Esophagus muscularis mucosa (tissue), 4 donors: Measurements from ENCODE around the gene SBNO2. TPM values are rescaled to one million over a fixed set of nuclear protein-coding genes. Genes with fewer than 3 reads are reported as not detected.

Experiments
- DNase-seq: peaks from one replicate; pipeline ENCODE4 v3.0.0-alpha.2; 2017; ENCODE audit errors: extremely low spot score
- H3K27ac ChIP-seq, 4 donors: fragments of 200-600 bp; sonication (generic); replicated peaks in 1 of 4; 1 replicate in 3 of 4; 2 replicates in 1 of 4; pipeline ENCODE4 v1.5.1; 2016 to 2019; ENCODE audit warnings: mild to moderate bottlenecking in 1 of 4
- H3K27me3 ChIP-seq, 4 donors: fragments of 200-600 bp; sonication (generic); one replicate each; pipeline versions ENCODE4 v1.5.1 to v1.6.0; 2016 to 2019
- H3K36me3 ChIP-seq, 4 donors: fragments of 200-600 bp; sonication (generic); one replicate each; pipeline ENCODE4 v1.5.1; 2016 to 2019
- H3K4me1 ChIP-seq, 4 donors: fragments of 200-600 bp; sonication (generic); one replicate each; pipeline ENCODE4 v1.5.1; 2016 to 2019
- H3K4me3 ChIP-seq, 4 donors: fragments of 200-600 bp; sonication (generic); 1 replicate in 2 of 4; 2 replicates in 2 of 4; pipeline ENCODE4 v1.5.1; 2016 to 2019; ENCODE audit warnings: mild to moderate bottlenecking in 4 of 4, moderate library complexity in 1 of 4
- H3K9me3 ChIP-seq, 4 donors: fragments of 200-600 bp; sonication (generic); 1 replicate in 3 of 4; 2 replicates in 1 of 4; pipeline ENCODE4 v1.5.1; 2016 to 2019
- EP300 ChIP-seq: sonication (generic); formaldehyde crosslinking; IDR thresholded peaks from one replicate; pipeline ENCODE4 v1.6.1; 2017; ENCODE audit warnings: antibody characterized with exemption
- POLR2A ChIP-seq: fragments of 450-650 bp; IDR thresholded peaks from one replicate; pipeline ENCODE4 v1.6.1; 2017; ENCODE audit warnings: antibody characterized with exemption, moderate library complexity, mild to moderate bottlenecking, low read depth
- POLR2AphosphoS5 ChIP-seq, 2 donors: sonication (generic); formaldehyde crosslinking; IDR thresholded peaks; one replicate each; pipeline ENCODE4 v1.6.1; 2017; ENCODE audit warnings: antibody characterized with exemption in 2 of 2
- WGBS: methylation state at CpG from one replicate; pipeline ENCODE4 v1.1.5; 2018; 5-methylcytosine and 5-hydroxymethylcytosine counted together
- intact Hi-C: fragments of 100-400 bp; cut with DNase I; formaldehyde crosslinking; loops from one replicate; pipeline ENCODE4 v1.15.1; 2023
- total RNA-seq, 4 donors: library from RNA; depleted of rRNA; stranded (reverse); fragments of >200 nt; gene quantifications; one replicate each; pipeline versions ENCODE4 v1.1.0 to v1.2.1, GENCODE V29; 2016
- TF ChIP-seq, protein P1 (sequence below), 3 experiments: fragments of 200-600 bp in 2 of 3; fragments of 450-650 bp in 1 of 3; sonication (generic) in 2 of 3; IDR thresholded peaks; one replicate each; pipeline ENCODE4 v1.5.1; 2017 to 2019; ENCODE audit warnings: antibody characterized with exemption in 3 of 3, mild to moderate bottlenecking in 2 of 3, moderate library complexity in 1 of 3

The SBNO2 gene
- total RNA-seq, 4 donors from 2014 or later = 16.2 to 141 (median 30.5) TPM

DNA sequence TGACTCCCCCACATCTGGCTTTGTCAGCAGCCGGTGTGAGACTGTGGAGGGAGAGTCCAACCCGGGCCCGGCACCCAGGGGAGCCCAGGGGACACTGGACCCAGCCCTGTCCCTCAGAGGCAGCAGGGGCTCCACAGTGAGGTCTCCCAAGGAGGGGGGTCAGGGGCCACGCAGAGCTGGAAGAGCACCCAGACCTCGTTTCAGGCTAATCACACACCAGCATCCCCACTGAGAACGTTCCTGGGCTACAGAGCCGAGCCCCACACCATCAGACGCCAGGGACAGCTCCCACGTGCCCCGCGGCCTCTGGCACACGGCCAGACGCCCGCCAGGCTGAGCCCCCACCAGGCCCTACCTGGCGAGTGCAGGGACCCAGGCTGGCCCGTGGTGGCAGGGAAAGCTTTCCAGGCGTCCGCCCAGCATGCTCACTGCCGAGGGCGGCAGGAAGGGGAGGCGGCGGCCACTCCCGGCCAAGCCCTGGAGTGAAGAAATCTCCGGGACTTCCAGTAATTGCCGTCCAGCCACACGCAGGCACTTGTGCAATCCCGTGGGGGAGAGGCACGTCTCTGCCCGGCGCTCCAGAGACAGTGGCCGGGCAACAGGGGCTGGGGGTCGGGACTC lies 19.2 kb downstream of the SBNO2 start:
- intact Hi-C loops = no loop called here

DNA sequence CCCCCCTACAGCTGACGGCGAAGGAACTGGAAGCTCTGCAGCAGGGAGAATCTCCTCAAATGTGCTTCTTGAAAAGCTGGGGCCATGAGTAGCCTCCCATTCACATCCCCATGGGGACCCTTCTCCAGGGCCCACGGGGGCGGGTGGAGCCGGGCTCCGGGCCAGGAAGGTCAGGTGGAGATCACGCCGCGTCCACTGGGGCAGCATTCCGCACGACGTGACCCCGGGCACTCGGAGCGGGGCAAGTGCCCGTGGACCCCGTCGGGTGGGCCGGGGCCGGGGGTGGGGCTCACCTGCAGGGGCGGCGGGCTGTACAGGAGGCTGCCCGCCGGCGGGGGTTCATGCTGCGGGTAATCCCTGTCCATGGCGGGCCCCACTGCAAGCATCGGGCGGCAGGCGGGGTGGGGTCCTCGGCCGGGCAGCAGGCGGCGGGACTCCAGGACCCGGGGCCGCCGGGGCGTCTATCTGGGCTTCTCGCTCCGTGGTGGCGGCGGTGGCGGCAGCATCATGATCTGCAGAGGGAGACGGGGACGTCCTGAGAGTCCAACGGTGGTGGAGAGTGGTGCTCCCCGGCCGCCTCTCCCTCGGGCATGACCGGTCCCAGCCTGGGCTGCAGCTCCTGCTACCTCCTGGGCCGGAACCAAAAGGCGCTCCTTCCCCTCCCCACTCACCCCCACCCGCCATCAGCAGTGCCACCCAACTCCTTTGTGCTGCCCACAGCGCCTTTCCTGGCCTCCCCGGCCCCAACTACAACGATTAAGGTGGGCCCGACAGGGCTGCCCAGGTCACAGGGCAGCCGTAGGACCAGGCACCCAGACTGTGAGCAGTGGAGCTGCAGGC lies 20.0 kb downstream of the SBNO2 start:
- WGBS = 94% methylated on average over 27 of the region's 58 CpGs
- Histone ChIP-seq H3K9me3 (no peaks in the 10 kb centered on the region), H3K27me3 (no peaks in the 10 kb centered on the region), H3K4me3 (peak overlapping the region; percentile 28 to 47 (median 34)), H3K27ac (peak overlapping the region; percentile 75 to 88 (median 81)), H3K4me1 (peaks cover 58 to 75% (median 68%) of the 10 kb centered on the region in 4 donors), H3K36me3 (peaks cover 0 to 66% (median 50%) of the 10 kb centered on the region in 4 donors)
- no peak for DNase-seq
- intact Hi-C loops = no loop called here
- TF ChIP-seq POLR2AphosphoS5 (IDR thresholded peaks at IDR 0.05) (no peak), POLR2A (no peak)
- TF ChIP-seq, protein P1, sequence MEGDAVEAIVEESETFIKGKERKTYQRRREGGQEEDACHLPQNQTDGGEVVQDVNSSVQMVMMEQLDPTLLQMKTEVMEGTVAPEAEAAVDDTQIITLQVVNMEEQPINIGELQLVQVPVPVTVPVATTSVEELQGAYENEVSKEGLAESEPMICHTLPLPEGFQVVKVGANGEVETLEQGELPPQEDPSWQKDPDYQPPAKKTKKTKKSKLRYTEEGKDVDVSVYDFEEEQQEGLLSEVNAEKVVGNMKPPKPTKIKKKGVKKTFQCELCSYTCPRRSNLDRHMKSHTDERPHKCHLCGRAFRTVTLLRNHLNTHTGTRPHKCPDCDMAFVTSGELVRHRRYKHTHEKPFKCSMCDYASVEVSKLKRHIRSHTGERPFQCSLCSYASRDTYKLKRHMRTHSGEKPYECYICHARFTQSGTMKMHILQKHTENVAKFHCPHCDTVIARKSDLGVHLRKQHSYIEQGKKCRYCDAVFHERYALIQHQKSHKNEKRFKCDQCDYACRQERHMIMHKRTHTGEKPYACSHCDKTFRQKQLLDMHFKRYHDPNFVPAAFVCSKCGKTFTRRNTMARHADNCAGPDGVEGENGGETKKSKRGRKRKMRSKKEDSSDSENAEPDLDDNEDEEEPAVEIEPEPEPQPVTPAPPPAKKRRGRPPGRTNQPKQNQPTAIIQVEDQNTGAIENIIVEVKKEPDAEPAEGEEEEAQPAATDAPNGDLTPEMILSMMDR (IDR thresholded peaks at IDR 0.05) = no peak

More for the DNA sequence above, 19.2 kb downstream of the SBNO2 start:
- H3K27ac ChIP-seq = peak overlapping the region; percentile 75 to 88 (median 81)
- H3K27me3 ChIP-seq = no peaks in the 10 kb centered on the region
- DNase-seq = no peak
- TF ChIP-seq POLR2AphosphoS5 (IDR thresholded peaks at IDR 0.05) (peak; percentile 87 to 89), POLR2A (peak; percentile 42), EP300 (peak; percentile 89)
- TF ChIP-seq, protein P1 (IDR thresholded peaks at IDR 0.05) = peak in 2 of 3 experiments; percentile 7 to 17
- H3K9me3 ChIP-seq = no peaks in the 10 kb centered on the region
- 32% methylated on average over 9 of the region's 32 CpGs for WGBS
- peak overlapping the region; percentile 28 to 47 (median 34) for H3K4me3 ChIP-seq
- H3K36me3 ChIP-seq = peaks cover 0 to 59% (median 43%) of the 10 kb centered on the region in 4 donors
- peaks cover 55 to 71% (median 66%) of the 10 kb centered on the region in 4 donors for H3K4me1 ChIP-seq

DNA sequence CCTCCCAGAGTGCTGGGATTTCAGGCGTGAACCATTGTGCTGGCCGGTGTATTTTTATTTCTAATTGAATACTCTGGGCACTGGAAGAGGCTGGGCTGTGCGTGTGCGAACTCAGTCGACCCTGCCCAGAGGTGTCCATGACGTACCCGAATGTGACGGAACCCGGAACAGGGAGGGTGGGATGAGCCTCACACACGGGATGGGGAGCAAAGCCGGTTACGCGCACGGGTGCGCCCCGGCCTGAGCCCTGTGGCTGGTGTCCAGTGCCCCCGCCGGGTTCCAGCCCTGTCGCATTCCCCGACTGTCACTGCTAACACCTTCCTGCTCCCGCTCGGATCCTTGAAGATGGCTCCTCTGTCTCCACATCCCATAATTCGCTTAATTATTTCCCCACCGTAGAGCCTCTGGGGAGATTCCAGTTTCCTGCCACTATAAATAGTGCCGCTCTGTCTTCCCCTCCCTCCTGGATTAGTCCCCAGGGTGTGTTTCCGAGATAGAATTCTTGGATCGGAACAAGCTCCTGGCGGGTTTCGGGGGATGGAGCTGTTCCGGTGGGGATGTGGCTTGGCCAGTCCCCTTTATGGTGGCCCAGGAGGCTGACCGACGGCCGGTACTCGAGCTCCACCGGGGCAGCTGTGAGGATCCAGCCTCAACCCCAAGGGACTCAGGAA lies 22.0 kb downstream of the SBNO2 start:
- H3K36me3 ChIP-seq = peaks cover 0 to 65% (median 49%) of the 10 kb centered on the region in 4 donors
- H3K27me3 ChIP-seq = no peaks in the 10 kb centered on the region
- no peak for DNase-seq
- WGBS = 82% methylated on average over 35 of the region's 35 CpGs
- no peaks in the 10 kb centered on the region for H3K9me3 ChIP-seq
- intact Hi-C loops = no loop called here
- peaks cover 58 to 73% (median 67%) of the 10 kb centered on the region in 4 donors for H3K4me1 ChIP-seq
- peak overlapping the region in 2 of 4 donors; percentile 21 for H3K4me3 ChIP-seq
- TF ChIP-seq POLR2A = no peak
- peak; percentile 12 for TF ChIP-seq EP300
- peak; percentile 18 to 28 for TF ChIP-seq POLR2AphosphoS5 (IDR thresholded peaks at IDR 0.05)
- TF ChIP-seq, protein P1 (IDR thresholded peaks at IDR 0.05) = no peak
- H3K27ac ChIP-seq = peak overlapping the region; percentile 50 to 88 (median 70)

DNA sequence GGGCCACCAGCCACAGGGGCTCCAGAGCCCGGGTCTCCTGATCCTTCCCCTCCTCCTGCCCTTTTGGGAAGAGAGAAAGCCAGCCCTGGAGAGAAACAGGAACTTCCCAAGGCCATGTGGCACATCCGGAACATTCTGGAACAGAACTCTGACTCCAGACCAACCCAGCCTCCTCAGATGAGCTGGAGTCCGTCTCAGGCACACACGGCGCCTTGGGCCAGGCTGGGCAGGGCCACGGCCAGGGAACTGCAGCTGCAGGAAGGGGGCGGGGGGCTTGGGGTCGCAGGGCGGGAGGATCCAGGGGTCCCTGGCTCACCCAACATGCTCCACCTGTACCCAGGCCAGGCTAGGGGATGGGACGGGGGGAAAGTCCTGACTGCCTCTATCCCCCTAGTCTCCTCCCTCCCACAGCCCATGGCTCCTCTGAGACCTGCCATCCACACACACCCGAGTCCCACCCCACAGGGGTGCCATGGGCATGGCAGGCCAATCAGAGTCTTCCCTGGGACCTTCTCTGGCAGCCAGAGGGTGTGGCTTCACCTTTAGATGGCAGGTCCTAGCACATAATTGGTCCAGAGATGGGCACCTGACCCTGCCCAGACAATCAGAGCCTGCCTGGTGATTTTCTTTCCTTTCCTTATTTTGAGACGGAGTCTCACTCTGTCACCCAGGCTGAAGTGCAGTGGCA lies 22.9 kb downstream of the SBNO2 start:
- WGBS = 85% methylated on average over 3 of the region's 12 CpGs
- H3K4me3 ChIP-seq = no peak overlapping the region
- peaks cover 55 to 64% (median 59%) of the 10 kb centered on the region in 4 donors for H3K4me1 ChIP-seq
- intact Hi-C loops = no loop called here
- H3K27ac ChIP-seq = peak overlapping the region; percentile 50 to 88 (median 70)
- TF ChIP-seq EP300 (no peak), POLR2AphosphoS5 (IDR thresholded peaks at IDR 0.05) (peak; percentile 41 to 58)
- no peaks in the 10 kb centered on the region for H3K27me3 ChIP-seq
- H3K9me3 ChIP-seq = no peaks in the 10 kb centered on the region
- DNase-seq = no peak
- H3K36me3 ChIP-seq = peaks cover 0 to 73% (median 57%) of the 10 kb centered on the region in 4 donors
